NCI-H526 (cell line): ENCODE measurements around the gene RBL2.
"Not testable (repeated sequence)": the region's sequence is repeated elsewhere in the genome, so short reads cannot be mapped to it uniquely, and the experiment has no call there.

ENCODE experiments used
- DNase-seq, 2 experiments: peaks; one replicate each; lab custom pipeline; 2025; lab: John Stamatoyannopoulos, UW

The RBL2 gene, protein sequence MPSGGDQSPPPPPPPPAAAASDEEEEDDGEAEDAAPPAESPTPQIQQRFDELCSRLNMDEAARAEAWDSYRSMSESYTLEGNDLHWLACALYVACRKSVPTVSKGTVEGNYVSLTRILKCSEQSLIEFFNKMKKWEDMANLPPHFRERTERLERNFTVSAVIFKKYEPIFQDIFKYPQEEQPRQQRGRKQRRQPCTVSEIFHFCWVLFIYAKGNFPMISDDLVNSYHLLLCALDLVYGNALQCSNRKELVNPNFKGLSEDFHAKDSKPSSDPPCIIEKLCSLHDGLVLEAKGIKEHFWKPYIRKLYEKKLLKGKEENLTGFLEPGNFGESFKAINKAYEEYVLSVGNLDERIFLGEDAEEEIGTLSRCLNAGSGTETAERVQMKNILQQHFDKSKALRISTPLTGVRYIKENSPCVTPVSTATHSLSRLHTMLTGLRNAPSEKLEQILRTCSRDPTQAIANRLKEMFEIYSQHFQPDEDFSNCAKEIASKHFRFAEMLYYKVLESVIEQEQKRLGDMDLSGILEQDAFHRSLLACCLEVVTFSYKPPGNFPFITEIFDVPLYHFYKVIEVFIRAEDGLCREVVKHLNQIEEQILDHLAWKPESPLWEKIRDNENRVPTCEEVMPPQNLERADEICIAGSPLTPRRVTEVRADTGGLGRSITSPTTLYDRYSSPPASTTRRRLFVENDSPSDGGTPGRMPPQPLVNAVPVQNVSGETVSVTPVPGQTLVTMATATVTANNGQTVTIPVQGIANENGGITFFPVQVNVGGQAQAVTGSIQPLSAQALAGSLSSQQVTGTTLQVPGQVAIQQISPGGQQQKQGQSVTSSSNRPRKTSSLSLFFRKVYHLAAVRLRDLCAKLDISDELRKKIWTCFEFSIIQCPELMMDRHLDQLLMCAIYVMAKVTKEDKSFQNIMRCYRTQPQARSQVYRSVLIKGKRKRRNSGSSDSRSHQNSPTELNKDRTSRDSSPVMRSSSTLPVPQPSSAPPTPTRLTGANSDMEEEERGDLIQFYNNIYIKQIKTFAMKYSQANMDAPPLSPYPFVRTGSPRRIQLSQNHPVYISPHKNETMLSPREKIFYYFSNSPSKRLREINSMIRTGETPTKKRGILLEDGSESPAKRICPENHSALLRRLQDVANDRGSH

DNA sequence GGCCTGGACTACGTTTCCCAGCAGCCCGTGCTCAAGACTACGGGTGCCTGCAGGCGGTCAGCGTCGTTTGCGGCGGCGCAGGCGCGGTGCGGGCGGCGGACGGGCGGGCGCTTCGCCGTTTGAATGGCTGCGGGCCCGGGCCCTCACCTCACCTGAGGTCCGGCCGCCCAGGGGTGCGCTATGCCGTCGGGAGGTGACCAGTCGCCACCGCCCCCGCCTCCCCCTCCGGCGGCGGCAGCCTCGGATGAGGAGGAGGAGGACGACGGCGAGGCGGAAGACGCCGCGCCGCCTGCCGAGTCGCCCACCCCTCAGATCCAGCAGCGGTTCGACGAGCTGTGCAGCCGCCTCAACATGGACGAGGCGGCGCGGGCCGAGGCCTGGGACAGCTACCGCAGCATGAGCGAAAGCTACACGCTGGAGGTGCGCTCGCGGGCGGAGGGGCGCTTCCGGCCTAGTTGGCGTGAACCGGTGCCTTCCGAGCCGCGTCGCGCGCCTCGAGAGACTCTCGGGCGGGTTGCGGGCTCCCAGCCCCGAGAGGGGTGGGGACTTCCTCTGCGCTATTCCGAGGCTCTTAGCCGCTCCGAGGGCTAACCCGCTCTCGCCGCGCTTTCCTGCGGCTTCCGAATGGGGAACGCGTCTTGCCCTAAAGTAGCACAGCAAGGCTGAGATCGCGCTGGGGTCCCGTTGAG is at the start of gene RBL2:
RBL2 (plus strand) TSS at position 95 of the 689 bp plus-strand sequence; CDS start at position 181, 86 bp downstream.
- DNase-seq = peak; percentile 21 to 77

DNA sequence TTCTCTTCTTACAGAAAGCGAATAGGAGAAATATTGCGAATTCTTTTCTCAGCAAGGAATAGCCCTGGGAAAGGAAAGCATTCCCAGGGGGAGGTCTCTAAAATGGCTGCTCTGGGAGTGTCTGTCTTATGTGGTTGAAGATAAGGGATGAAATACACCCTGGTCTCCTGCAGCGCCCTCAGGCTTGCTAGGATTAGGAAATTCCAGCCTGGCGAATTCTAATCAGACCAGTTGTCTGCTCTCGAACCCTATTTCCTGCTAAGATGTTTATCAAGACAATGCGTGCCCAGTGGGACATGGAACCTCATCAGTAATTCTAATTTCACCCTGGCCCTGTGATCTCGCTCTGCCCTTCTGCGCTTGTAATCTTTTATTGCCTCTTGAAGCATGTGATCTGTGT is 49.7 kb upstream of the RBL2 start:
- DNase-seq = not testable (repeated sequence)

DNA sequence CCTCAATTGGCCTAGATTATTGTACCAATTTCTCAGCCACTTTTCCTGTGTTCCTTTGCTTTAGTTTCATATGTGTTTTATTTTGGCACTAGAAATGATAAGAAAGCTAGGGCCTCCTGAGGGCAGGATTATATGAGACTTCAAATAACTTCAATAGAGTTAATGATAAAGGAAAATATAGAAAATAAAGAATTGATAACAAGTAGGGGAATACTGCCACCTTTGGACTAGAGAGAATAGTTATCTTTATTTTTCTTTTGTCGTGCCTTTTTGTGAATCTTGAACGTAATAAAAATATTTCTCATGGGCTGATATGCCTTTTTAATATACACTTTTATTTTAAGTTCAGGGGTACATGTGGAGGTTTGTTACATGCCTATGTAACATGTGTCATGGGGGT is 29.3 kb upstream of the RBL2 start:
- no peak for DNase-seq

DNA sequence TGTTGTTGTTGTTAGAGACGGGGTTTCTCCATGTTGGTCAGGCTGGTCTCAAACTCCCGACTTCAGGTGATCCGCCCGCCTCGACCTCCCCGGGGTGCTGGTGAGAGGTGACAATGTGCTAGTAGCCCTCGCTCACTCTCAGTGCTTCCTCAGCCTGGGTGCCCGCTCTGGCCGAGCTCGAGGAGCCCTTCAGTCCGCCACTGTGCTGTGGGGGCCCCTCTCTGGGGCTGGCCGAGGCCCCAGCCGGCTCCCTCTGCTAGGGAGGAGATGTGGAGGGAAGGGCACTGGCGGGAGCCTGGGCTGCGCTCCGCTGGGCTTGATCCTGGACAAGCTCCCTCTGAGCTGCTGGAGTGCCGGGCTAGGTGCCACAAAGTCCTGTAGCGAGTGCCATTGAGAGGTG is 21.7 kb upstream of the RBL2 start:
- DNase-seq = no peak

DNA sequence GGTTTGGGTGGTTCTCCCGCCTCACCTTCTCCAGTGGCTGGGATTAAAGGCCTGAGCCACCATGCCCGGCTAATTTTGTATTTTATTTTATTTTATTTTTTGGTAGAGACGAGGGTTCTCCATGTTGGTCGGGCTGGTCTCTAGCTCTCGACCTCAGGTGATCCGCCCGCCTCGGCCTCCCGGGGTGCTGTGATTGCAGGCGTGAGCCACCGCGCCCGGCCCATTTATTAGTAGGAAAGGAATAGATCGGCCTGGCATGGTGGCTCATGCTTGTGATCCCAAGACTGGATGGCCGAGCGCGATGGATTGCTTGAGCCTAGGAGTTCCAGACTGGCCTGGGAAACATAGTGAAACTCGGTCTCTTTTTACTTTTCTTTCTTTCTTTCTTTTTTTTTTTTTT is 20.4 kb upstream of the RBL2 start:
- DNase-seq = no peak

DNA sequence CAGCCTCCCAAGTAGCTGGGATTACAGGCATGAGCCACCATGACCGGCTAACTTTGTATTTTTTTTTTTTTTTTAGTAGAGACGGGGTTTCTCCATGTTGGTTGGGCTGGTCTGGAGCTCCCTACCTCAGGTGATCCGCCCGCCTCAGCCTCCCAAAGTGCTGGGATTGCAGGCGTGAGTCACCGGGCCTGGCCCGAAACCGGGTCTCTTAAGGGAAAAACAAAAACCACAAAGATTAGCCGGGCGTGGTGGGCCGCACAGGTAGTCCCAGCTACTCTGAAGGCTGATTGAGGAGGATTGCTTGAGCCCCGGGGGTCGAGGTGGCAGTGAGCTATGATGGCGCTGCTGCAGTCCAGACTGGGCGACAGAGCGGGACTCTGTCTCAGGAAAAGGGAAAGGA is 19.9 kb upstream of the RBL2 start:
- DNase-seq = no peak

DNA sequence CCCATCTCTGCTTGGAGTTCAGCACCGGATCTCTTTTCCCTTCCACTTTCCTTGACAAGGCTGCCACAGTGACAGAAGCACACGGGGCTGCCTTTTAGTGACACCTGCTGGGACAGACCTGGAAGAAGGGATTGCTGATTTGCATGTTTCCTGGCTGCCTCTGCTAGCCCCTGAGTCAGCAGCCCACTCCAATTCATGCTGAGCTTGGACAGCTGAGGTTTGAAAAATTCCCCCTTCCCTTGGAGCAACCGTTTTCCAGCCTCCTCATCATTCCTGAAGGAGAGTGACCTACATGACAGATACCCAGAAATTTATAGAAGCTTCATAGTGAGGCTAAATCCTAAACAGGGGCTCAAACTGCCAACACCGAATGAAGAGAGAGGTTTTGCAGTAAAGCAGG is 18.8 kb upstream of the RBL2 start:
- peak; percentile 4 to 69 for DNase-seq

DNA sequence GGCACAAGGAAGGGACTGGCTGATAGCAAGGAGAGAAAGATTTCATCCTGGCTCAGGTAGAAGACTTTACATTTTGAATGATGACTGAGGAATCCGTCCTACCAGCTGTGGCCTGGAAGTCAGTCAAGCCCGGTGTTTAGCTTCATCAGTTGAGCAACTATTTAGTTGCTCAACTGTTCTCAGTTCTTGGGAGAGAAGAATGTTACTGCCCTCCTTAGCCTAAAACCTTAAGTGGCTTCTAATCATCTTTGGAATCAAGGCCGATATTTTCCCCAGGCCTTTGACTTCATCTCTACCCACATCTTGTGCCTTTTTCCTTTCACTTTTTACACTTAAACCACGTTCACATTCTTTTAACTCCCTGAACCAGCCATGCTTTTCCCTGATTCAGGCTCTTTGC is 17.3 kb upstream of the RBL2 start:
- DNase-seq = no peak

DNA sequence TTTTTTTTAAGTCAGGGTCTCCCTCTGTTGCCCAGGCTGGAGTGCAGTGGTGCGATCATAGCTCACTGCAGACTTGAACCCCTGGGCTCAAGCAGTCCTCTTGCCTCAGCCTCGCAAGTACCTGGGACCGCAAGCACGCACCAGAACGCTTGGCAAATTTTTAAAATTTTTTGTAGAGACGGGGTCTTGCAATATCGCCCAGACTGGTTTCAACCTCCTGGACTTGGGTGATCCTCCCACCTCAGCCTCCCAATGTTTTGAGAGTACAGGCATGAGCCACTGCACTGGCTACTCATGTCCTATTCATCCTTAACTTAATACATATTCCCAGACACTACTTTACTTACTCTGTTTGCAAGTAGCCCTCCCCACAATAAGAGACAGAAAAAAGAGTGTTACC is 16.3 kb upstream of the RBL2 start:
- no peak for DNase-seq

DNA sequence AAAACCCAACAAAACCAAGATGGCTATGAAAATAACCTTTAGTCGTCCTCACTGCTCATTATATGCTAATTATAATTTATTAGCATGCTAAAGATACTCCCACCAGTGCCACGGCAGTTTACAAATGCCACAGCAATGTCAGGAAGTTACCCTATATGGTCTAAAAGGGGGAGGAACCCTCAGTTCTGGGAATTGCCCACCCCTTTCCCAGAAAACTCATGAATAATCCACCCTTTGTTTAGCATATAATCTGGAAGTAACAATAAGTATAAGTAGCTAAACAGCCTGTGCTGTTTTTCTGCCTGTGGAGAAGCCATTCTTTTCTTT is 14.9 kb upstream of the RBL2 start:
- DNase-seq = not testable (repeated sequence)

DNA sequence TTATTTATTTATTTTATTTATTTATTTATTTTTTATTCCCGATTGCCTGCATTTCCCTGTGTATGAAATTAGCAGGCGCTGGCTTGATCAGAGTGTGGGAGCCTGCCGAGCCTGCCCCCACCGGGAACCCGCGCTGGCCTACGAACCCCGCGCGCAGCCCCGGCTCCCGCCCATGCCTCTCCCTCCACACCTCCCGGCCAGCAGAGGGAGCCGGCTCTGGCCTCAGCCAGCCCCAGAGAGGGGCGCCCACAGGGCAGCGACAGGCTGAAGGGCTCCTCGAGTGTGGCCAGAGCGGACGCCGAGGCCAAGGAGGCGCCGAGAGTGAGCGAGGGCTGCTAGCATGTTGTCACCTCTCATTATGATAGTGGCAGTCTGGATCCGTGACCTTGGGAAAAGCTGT is 13.0 kb upstream of the RBL2 start:
- DNase-seq = no peak

DNA sequence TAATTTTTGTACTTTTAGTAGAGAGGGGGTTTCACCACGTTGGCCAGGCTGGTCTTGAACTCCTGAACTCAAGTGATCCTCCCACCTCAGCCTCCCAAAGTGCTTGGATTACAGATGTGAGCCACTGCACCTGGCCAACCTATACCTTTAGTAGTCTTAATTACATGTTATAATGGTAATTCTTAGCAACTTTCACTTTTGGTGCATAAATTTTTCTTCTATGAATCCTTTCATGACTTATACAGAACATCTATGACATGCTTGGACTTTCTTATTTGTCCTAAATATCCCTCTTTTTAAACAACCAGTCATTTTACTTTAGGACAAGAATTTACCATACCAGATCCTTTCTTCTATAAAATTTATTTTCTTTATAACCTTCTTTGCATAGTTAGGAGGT is 10.3 kb upstream of the RBL2 start:
- not testable (repeated sequence) for DNase-seq

DNA sequence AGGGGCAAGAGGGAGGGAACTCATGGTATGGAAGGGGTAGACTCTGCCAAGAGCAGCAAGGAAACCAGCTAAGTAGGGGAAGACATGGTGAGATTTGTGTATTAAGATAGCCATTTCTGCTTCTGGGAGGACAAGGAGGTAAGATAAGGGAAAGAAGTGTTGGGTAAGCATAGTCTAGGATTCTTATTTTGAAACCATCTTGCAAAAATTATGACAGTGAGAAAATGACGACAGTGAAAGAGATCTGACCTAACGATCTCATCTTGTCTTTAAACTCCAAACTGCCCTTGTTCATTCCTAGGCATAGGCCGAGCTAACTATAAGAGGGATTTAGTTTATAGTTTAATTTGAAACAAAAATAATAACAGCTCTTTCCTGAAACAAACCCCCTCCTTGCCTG is 5.6 kb upstream of the RBL2 start:
- no peak for DNase-seq

DNA sequence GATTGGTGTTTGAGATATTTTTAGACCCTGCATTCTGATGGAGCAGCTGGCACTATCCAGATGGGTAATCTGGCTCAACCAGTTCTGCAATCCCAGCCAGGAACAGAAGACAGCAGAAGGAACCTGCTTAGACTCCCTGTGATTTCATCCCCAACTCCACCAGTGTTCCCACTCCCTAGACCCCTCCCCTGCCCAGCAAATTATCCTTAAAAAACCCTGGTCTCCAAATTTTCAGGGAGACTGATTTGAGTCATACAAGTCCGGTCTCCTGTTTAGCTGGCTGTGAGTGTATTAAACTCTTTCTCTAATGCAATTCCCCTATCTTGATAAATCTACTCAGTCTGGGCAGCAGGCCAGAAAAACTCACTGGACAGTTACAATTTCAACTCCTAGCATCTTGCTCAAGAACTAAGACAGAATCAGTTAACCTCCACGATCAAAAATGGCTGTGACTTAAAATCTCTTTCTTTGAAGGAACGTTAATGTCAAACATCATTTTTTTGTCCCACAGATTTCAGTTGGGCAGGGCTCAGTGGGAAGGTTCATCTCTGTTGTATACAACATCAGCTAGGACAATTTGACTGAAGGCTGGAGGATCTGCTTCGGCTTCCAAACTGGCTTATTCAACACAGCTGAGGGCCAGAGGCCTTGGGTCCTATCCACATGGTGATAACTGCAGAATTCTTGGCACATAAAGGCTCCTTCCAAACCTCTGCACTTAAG is 4.9 kb upstream of the RBL2 start:
- DNase-seq = no peak

DNA sequence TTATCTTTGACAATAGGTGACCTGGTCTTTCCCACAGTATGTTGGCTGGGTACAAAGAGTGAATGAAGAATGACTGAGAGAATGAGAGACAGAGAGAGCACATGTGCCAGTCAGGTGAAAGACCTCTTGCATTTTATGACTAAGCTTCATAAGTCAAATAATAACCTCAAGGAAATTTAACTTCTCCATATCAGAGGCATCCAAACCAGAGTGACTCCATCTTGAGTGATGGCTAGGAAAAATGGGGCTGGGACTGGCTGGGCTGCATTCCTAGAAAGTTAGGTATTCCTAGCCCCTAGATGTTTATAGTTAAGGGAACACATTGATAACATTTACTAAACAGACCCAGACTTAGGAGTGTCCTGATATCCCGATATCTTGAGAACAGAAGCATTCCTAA is 3.9 kb upstream of the RBL2 start:
- DNase-seq = no peak

DNA sequence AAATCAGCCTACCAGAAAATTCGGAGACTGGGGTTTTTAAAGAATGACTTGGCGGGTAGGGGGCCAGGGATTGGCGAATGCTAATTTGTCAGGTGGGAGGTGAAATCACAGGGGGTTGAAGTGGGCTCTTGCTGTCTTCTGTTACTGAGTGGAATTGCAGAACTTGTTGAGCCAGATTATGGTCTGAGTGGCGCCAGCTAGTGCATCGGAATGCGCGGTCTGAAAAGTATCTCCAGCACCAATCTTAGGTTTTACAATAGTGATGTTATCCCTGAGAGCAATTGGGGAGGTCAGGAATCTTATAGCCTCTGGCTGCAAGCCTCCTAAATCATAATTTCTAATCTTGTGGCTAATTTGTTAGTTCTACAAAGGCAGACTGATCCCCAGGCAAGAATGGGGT is 762 bp upstream of the RBL2 start:
- DNase-seq = no peak

DNA sequence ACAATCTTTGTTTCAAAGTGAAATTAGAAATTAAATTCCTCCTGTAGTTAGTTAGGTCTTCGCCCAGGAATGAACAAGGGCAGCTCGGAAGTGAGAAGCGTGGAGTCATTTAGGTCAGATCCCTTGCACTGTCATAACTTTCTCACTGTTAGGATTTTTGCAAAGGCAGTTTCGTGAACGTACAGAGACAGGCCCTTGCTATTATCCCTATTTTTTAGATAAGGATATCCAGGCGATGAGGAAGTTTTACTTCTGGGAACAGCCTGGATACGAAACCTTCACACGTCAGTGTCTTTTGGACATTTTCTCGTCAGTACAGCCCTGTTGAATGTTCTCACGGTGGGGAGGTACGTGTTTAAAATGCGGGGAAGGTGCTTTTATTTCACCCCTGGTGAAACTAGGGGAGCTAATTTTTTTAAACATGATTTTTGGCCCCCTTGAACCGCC is 318 bp upstream of the RBL2 start:
- no peak for DNase-seq

DNA sequence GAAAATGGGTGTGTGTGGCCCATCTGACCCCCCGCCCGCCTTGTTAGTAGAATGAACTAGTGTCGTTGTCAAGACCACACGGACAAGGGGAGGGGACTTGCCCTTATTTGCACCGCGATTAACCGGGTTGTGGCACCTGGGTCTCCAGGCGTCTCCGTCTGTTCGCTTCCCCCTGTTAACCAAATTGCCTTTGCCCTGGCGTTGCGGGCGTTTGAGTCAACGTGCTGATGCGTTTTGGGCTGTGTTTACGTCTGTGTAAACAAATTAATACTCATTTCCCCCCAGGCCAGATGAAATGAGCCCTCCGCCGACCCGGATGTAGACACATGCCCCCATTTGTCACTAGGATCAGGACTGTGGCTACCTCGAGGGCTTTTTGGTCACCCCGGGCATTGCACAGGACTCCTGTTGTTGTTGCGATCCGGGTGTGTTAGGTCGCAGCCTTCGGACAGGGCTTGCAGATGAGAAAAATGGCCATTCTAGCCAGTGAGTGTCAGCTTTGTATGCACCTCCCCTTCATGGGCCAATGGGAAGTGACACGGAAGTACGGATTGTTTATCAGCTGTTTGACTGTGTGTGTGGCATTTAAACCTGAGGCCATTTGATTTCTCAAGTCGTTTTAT is 906 bp downstream of the RBL2 start:
- peak; percentile 68 to 71 for DNase-seq

DNA sequence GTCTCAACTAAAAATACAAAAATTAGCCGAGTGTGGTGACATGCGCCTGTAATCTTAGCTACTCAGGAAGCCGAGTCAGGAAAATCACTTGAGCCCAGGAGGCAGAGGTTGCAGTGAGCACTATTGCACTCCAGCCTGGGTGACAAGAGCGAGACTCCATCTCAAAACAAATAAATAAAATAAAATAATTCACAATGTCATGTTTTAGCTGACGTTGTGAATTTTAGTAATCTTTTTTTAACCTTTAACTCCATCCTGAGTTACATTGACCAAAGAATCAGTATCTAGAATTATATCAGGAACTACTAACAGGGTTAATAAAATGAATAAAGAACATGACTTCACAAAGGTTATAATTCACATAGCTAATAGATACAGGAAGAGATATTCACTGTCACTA is 5.9 kb downstream of the RBL2 start:
- DNase-seq = no peak

DNA sequence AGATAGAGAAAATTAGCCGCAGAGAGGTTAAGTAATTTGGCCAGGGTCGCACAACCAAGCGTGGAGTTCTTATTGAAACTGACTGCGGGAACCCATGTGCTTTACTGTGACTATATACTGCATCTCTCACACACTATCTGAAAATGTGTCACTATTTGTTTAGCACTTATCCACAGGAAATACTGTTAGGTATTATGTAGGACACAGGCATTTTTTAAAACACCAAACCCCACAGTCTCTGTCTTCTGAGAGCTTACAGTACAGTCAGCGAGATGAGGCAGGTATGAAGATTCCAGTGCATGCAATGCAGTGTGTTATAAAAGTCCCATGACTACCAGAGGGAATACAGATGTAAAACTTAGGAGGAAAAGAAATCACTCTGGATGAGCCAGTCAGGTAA is 11.3 kb downstream of the RBL2 start:
- no peak for DNase-seq

DNA sequence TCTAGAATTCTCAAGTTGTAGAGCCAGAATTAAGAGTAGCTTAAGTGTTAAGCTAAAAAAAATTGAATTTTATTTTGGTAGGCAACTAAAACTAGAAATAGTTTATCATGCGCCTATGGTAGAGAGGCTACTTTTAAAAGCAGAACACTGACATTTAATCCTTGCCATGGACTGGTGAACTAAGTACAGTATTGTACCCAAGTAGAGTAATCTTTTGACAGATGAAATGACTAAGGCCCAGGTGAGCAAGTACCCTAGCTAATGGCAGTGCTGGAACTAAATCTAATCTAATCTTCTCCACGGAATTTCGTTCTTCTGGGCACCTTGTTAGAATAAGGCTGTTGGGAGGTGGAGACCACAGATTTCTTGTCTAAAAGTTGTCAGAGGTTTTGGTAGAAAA is 11.8 kb downstream of the RBL2 start:
- no peak for DNase-seq
